ENCODE data around the gene C8G. TPM values are rescaled to one million over a fixed set of nuclear protein-coding genes. Genes with fewer than 3 reads are reported as not detected.

The C8G gene
- total RNA-seq, 1 donor from 2014 or later: 0.98 TPM

GRCh38 chr9:136900988-136901515, 44.0 kb upstream of the C8G start:
- Mint-ChIP-seq H3K4me1 (no peaks in the 10 kb centered on the region), H3K27me3 (ENCODE audit: low read depth) (no peaks in the 10 kb centered on the region), H3K9me3 (no peaks in the 10 kb centered on the region), H3K4me3 (no peak overlapping the region), H3K27ac (ENCODE audit: unreplicated experiment) (no peak overlapping the region), H3K36me3 (ENCODE audit: low read depth) (peaks cover under 1% of the 10 kb centered on the region)
- DNase-seq (ENCODE audit: low read depth, low spot score): no peak
- TF ChIP-seq, protein P1, sequence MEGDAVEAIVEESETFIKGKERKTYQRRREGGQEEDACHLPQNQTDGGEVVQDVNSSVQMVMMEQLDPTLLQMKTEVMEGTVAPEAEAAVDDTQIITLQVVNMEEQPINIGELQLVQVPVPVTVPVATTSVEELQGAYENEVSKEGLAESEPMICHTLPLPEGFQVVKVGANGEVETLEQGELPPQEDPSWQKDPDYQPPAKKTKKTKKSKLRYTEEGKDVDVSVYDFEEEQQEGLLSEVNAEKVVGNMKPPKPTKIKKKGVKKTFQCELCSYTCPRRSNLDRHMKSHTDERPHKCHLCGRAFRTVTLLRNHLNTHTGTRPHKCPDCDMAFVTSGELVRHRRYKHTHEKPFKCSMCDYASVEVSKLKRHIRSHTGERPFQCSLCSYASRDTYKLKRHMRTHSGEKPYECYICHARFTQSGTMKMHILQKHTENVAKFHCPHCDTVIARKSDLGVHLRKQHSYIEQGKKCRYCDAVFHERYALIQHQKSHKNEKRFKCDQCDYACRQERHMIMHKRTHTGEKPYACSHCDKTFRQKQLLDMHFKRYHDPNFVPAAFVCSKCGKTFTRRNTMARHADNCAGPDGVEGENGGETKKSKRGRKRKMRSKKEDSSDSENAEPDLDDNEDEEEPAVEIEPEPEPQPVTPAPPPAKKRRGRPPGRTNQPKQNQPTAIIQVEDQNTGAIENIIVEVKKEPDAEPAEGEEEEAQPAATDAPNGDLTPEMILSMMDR (conservative IDR thresholded peaks at IDR 0.05): no peak

DNA sequence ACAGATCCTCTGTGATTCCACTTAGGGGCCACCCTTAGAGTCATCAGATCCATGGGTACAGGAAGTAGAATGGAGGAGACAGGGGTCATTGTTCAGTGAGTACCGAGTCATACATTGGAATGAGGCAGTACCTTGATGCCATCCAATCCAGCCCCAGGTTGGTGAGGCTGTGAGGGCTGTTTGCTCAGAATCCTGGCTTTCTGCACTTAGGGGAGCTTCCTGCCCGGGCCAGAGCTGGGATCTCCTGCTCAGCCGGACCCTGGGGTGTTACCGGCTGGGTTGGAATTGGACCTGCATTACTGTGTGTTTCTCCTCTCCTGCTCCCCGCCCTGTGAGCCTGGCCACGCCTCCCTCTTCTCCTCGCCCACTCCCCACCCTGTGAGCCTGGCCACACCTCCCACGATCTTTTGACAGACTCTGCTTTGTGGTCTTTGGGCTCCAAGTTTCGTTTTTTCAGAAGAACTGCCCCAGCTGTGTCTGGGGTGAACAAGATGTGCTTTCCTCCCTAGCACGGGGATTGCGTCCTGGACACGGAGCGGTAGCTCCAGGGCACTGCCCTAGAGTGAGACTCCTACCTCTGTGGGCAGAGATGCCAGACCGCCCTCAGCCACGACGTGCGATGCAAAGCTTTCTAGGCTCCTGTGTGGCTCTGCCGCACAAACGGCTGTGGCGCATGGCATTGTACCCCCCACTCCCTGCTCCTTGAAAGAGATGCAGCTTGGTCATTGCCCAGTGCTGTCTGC, 43.4 kb upstream of the C8G start:
- no peak for DNase-seq (ENCODE audit: low read depth, low spot score)
- TF ChIP-seq, protein P1 (conservative IDR thresholded peaks at IDR 0.05): no peak
- Mint-ChIP-seq H3K27me3 (ENCODE audit: low read depth) (no peaks in the 10 kb centered on the region), H3K9me3 (no peaks in the 10 kb centered on the region), H3K27ac (ENCODE audit: unreplicated experiment) (no peak overlapping the region), H3K4me1 (no peaks in the 10 kb centered on the region), H3K36me3 (ENCODE audit: low read depth) (peaks cover 3% of the 10 kb centered on the region), H3K4me3 (no peak overlapping the region)

- no peak for DNase-seq (ENCODE audit: low read depth, low spot score)
- H3K9me3 Mint-ChIP-seq: no peaks in the 10 kb centered on the region
- no peak overlapping the region for H3K27ac Mint-ChIP-seq (ENCODE audit: unreplicated experiment)
- TF ChIP-seq, protein P1 (conservative IDR thresholded peaks at IDR 0.05): no peak
- H3K36me3 Mint-ChIP-seq (ENCODE audit: low read depth): peaks cover 3% of the 10 kb centered on the region
- H3K4me3 Mint-ChIP-seq: no peak overlapping the region
- H3K4me1 Mint-ChIP-seq: no peaks in the 10 kb centered on the region
- H3K27me3 Mint-ChIP-seq (ENCODE audit: low read depth): no peaks in the 10 kb centered on the region
Observed at GRCh38 chr9:136902259-136902821, 42.7 kb upstream of the C8G start.

- DNase-seq (ENCODE audit: low read depth, low spot score): no peak
- no peaks in the 10 kb centered on the region for H3K9me3 Mint-ChIP-seq
- no peaks in the 10 kb centered on the region for H3K4me1 Mint-ChIP-seq
- H3K27ac Mint-ChIP-seq (ENCODE audit: unreplicated experiment): no peak overlapping the region
- no peak overlapping the region for H3K4me3 Mint-ChIP-seq
- H3K36me3 Mint-ChIP-seq (ENCODE audit: low read depth): peaks cover 3% of the 10 kb centered on the region
- H3K27me3 Mint-ChIP-seq (ENCODE audit: low read depth): no peaks in the 10 kb centered on the region
- TF ChIP-seq, protein P1 (conservative IDR thresholded peaks at IDR 0.05): no peak
Observed at GRCh38 chr9:136903041-136903554, 41.9 kb upstream of the C8G start.

DNA sequence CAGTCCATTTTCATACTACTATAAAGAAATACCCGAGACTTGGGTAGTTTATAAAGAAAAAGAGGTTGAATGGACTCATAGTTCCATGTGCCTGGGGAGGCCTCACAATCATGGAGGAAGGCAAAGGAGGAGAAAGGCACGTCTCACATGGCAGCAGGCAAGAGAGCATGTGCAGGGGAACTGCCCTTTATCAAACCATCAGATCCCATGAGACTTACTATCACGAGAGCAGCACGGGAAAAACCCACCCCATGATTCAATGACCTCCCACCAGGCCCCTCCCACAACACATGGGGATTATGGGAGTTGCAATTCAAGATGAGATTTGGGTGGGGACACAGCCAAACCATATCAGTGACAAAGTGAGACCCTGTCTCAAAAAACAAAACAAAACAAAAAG, 38.8 kb upstream of the C8G start:
- no peaks in the 10 kb centered on the region for H3K4me1 Mint-ChIP-seq
- TF ChIP-seq, protein P1 (conservative IDR thresholded peaks at IDR 0.05): no peak
- H3K36me3 Mint-ChIP-seq (ENCODE audit: low read depth): peaks cover 3% of the 10 kb centered on the region
- no peak overlapping the region for H3K4me3 Mint-ChIP-seq
- no peaks in the 10 kb centered on the region for H3K27me3 Mint-ChIP-seq (ENCODE audit: low read depth)
- no peak for DNase-seq (ENCODE audit: low read depth, low spot score)
- no peaks in the 10 kb centered on the region for H3K9me3 Mint-ChIP-seq
- H3K27ac Mint-ChIP-seq (ENCODE audit: unreplicated experiment): peak overlapping the region; percentile 5
